ENCODE results near the gene VCX3B.
"Not testable (repeated sequence)": the region's sequence is repeated elsewhere in the genome, so short reads cannot be mapped to it uniquely, and the experiment has no call there.

VCX3B gene

GRCh38 chrX:8464530-8464929, at the start of gene VCX3B:
VCX3B (plus strand) TSS chrX:8464830; CDS start chrX:8465451, 621 bp downstream.
- DNase-seq (ENCODE audit: low read depth in 2 of 2) = not testable (repeated sequence)

GRCh38 chrX:8418301-8418700, 46.3 kb upstream of the VCX3B start:
- no peak for DNase-seq (ENCODE audit: low read depth in 2 of 2)

GRCh38 chrX:8424912-8425311, 39.7 kb upstream of the VCX3B start:
- no peak for DNase-seq (ENCODE audit: low read depth in 2 of 2)

- DNase-seq (ENCODE audit: low read depth in 2 of 2) = no peak
These were observed 34.9 kb upstream of the VCX3B start for GRCh38 chrX:8429692-8430249.

GRCh38 chrX:8430444-8430843, 34.2 kb upstream of the VCX3B start:
- DNase-seq (ENCODE audit: low read depth in 2 of 2) = no peak

GRCh38 chrX:8432396-8432795, 32.2 kb upstream of the VCX3B start:
- DNase-seq (ENCODE audit: low read depth in 2 of 2) = no peak

GRCh38 chrX:8433109-8434062, 31.2 kb upstream of the VCX3B start:
- no peak for DNase-seq (ENCODE audit: low read depth in 2 of 2)

- DNase-seq (ENCODE audit: low read depth in 2 of 2) = no peak
These were observed 17.3 kb upstream of the VCX3B start for GRCh38 chrX:8447368-8447767.

GRCh38 chrX:8452343-8452742, 12.3 kb upstream of the VCX3B start:
- DNase-seq (ENCODE audit: low read depth in 2 of 2) = not testable (repeated sequence)

GRCh38 chrX:8453611-8454010, 11.0 kb upstream of the VCX3B start:
- DNase-seq (ENCODE audit: low read depth in 2 of 2) = no peak

- no peak for DNase-seq (ENCODE audit: low read depth in 2 of 2)
These were observed 9.1 kb upstream of the VCX3B start for GRCh38 chrX:8455557-8455956.

GRCh38 chrX:8462488-8462887, 2.1 kb upstream of the VCX3B start:
- no peak for DNase-seq (ENCODE audit: low read depth in 2 of 2)

- no peak for DNase-seq (ENCODE audit: low read depth in 2 of 2)
These were observed 19.8 kb downstream of the VCX3B start for GRCh38 chrX:8484360-8484949.

- DNase-seq (ENCODE audit: low read depth in 2 of 2) = not testable (repeated sequence)
These were observed 30.4 kb downstream of the VCX3B start for GRCh38 chrX:8495036-8495435.

GRCh38 chrX:8500203-8500602, 35.6 kb downstream of the VCX3B start:
- DNase-seq (ENCODE audit: low read depth in 2 of 2) = no peak

- not testable (repeated sequence) for DNase-seq (ENCODE audit: low read depth in 2 of 2)
These were observed 37.5 kb downstream of the VCX3B start for GRCh38 chrX:8502101-8502500.

- no peak for DNase-seq (ENCODE audit: low read depth in 2 of 2)
These were observed 39.8 kb downstream of the VCX3B start for GRCh38 chrX:8504451-8504850.
